ENCODE data around the gene BSN.
"Not testable (repeated sequence)": the region's sequence is repeated elsewhere in the genome, so short reads cannot be mapped to it uniquely, and the experiment has no call there.

Gene BSN

DNA sequence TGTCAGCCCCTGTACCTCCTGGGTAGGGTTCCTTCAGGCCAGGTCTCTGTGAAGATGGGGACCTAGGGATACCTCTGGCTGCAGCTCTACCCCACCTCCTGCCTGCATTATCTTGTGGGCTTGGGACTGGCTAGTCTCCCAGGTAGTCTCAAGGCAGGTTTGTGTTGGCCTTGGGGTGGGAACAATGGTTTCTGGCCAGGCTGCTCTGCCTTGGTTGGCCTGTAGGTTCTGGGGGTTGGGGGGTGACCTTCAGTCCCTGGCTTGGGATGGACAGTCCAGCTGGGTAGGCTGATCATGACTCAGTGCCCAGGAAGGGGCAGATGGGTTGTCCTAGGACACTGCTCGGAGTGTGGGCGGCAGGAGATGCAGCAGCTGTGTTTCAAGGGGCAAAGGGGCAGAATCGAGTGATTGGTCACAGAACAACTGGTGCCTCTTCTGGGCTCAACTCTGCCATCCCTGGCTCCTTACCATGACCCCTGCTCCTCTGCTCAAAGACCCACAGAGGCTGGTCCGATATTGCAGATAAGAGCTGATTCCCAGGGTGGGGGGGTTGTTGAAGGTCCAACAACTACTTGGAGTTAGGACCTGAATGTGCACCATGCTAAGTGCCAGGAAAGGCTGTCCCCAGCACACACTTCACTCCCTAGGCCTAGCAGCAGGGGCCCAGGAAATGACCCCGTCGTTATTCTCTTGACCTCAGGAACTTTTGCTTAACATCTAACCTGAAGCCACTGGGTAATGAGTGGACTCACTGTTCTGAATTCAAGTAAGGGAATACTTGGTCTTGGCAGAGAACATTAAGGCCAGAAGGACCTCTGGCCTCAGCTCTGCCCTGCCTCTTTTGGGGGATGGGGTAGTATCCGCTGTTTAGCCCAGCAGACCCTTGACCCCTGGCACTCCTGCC lies 18.1 kb upstream of the BSN start:
- no peak for DNase-seq

DNA sequence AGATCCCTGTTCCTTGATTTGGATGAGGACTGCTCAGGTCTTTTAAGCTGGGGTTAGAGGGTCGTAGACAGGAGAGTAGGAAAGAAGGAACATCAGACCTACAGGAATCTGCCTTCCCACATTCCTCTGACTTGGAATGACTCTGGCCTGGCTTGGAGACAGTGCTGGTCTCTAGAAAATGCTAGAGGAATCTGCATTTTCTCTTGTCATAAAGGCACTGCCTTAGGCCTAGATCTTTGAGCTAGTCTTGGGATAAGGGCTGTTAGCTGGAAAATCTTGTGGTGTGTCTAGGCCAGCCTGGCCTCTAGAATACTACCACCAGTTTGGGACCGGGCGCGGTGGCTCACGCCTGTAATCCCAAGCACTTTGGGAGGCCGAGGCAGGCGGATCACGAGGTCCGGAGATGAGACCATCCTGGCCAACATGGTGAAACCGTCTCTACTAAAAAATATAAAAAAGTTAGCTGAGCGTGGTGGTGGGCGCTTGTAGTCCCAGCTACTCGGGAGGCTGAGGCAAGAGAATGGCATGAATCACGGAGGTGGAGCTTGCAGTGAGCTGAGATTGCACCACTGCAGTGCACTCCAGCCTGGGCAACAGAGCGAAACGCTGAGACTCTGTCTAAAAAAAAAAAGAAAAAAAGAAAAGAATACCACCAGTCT lies 17.3 kb upstream of the BSN start:
- no peak for DNase-seq

DNA sequence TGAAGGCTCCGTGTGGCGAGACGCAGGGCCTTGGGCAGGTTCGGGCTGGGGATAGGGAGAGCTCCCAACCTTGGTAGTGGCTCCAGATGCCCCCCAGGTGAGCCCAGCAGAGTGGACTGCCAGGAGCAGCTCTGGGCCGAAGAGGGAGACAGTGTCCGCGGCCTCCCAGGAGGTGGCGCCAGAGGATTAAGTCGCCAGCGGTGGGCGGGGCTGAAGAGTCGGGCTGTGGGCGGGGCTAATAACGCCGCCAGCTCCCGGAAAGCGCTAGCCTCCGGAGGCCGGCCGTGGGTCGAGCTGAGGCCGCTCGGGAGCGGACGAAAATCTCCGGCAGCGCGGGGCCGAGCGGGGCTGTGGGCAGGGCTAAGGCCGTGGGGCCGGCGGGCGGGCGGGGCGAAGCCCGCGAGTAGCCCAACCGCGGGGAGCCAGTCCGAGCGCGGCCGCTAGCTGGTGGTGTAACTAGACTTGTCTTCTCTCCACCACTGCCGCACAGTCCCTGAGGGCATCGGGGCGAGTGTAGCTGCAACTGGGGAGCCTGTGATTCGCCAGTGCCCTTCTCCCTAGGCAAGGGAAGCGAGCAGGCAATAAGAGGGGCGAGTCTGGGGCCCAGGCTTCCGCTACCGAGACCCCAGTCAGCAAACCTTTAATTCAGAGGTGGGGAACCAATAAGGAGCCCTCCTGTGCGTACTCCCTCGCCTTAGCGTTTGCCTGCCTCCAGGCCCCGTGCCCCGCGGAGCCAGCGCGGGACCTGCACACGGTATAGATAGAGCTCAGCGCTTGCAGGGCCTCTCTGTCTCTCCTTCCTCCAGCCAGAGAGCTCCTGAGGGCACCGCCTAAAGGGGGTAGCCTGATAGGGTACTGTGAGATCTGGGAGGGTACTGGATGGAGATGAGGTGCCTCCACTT lies 14.4 kb upstream of the BSN start:
- DNase-seq: peak; percentile 31 to 93 (median 86)

DNA sequence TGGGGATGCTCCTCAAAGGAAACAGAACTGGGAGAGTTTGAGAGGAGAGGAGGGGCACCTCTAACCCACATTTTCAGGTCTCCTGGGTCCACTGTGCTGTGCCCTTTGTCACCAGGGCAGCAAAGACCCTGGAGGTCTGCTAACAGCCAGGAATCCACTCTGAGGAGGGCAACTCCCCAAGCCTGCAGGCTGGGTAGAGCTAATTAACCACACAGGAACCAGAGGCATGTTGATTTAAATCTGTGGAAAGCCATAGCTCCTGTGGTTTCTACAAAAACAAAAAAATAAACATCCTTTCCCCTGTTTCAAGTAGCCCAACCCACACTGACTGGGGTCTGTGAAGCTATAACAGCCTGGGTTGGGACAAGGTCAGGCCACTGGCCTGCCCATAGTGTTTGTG lies 2.2 kb upstream of the BSN start:
- DNase-seq: no peak

DNA sequence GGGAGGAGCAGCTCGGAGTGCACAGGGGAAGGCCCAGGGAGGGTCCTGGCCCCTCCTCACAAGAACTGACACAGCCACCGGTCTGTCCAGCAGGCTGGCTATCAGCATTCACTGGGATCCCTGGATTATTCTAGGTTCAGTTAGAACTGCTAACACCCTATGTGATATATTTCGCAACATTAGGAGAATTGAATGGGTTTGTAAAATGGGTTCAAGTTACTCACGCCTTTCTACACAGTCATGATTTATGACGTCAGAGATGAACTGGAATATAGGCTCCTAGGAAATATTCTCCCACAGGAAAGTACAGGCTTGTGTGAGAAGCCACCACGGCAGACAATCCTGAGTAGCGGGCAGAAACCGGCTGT lies 969 bp upstream of the BSN start:
- no peak for DNase-seq

DNA sequence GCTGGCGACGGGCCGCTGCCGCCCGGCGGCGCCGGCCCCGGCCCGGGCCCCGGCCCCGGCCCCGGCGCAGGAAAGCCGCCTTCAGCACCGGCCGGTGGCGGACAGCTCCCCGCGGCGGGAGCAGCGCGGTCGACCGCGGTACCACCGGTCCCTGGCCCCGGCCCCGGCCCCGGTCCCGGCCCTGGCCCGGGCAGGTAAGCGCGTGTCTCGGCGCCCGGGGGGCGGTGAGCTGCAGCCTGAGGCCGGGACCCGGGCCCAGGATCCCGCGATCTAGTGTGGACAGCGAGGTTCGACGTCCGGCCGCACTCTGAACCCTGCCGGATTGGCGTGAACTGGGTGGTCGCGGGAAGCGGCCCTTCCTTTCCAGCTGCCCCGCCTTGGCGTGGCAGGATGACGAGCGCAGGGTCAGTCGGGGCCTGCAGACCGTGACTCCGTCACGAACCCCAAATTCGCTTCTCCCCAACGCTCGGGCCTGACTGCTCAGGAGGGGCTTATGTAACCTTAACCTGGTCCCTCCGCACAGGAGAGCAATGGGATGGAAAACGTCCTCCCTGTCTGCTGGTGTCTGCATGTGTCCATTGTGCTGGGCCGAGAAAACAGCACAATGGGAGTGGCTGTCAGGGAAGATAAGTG lies 472 bp downstream of the BSN start:
- DNase-seq: peak in 8 of 56 donors; percentile 45 to 70 (median 64)

DNA sequence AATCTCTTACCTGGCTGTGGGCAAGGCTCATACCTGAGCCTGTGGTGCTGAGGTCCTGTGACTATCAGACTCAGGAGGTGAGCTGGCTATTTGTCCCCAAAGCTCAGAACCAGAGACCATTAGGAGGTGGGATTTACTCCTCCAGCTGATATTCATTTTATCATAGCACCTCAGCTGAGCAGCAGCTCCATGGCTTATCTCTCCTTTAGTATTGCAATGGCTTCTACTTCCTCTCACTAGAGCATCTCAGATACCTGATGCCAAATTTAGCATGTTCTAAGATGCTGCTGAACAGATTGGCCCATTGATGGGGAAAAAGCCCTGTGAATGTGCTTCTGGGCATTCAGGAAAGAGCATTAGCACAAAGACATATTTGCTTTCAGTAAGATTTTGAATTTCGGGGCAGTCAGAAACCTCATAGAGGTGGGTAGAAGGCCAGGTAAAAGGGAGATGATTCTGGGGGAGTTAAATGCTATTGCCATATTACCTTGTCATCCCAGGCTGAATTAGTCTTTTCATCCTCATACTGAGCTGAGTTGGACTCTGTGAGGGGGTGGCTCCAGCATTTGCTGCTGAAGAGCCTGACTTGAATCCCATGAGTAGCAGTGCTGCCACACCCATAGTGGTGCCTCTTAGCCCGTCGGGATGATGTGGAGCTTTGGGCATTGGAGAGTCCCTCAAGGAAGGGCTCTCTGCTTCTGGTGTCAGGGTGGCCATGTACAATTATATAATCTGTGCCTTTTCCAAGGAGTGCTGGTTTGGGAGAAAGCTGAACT lies 2.4 kb downstream of the BSN start:
- no peak for DNase-seq

DNA sequence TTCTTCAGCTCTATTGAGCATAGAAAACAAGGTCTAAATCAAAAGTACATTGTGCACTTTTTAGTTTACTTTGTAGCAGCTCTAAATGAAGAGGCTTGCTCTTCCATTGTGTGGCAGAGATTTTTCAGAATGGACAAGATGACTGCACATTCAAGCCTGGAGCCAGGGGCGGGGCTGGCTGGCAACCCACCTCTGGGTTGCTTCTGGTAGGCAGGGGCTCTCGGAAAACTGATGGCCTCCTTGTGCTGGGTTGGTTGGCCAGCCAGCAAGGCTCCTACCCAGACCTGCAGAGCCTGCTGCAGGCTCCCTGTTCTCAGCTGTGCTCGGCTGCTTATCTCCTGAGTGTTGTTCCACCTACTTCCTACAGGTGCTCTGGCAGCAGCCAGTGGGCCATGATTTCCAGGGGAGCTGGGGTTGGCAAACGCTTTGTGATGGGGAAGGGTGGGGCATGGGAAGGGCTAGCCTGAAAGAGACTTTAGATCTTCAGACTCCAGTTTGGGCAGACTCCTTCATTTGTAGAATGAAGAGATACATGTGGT lies 8.8 kb downstream of the BSN start:
- no peak for DNase-seq

DNA sequence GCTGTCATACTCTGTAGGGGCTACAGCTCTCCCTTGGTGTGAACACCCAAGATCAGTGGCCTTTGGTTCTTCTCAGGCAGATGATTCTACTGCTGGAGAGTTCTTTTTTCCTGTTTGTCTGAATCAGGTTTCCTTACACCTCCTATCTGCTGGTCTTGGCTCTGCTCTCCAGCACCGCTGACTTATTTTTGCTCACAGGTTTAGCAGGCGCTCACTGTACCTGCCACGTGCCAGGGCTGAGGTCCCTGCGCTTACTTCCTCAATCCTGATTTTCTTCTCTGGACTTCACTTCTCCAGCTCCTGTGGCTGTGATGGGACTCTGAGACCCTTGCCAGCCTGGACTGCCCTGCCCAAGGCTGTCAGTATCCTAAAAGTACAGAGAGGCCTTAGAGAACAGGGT lies 9.5 kb downstream of the BSN start:
- no peak for DNase-seq

DNA sequence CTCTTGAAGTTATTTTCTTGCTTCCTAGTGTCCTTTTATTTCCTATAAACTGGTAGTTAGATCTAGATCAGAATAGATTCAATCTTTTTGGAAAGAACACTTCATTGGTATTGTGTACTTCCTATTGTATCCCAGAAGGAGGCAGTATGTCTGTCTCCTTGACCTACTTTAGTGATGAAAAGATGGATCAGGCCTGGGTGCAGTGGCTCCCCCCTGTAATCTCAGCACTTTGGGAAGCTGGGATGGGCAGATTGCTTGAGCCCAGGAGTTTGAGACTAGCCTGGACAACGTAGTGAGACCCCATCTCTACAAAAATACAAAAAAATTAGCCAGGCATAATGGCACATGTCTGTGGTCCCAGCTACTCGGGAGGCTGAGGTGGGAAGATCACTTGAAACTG lies 12.0 kb downstream of the BSN start:
- no peak for DNase-seq

DNA sequence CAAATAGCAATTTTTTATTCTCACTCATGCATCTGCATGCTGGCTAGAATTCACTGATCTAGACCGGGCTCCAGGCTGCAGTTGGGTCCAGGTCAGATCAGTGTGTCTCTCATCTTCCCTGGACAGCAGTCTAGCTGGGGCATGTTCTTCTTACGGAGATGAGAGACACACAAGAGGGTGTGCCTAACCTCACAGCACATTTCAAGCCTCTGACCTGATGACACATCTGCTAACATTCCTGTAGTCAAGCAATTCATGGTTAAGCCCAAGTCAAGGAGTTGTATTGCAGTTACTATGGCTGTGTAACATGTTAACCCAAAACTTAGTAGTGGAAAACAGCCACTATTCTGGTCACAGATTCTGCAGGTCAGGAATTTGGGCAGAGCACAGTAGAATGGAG lies 13.1 kb downstream of the BSN start:
- no peak for DNase-seq

DNA sequence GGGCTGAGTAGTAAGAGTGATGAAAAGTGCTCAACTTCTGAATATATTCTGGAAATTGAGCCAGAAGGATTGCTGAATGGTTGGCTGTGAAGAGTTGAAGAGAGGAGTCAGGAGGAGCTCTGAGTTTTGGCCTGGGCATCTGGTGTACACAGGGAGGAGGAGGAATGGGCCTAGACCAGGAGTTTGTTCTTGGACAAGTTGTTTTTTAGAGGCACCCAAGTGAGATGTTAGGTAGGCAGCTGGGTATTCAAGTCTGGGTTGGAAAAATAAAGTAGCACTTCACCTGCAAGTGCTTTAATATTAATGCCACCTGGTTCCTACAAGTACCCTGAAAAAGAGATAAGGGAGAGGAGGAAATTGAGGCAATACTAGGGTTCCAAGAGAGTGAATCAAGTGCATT lies 14.7 kb downstream of the BSN start:
- no peak for DNase-seq

DNA sequence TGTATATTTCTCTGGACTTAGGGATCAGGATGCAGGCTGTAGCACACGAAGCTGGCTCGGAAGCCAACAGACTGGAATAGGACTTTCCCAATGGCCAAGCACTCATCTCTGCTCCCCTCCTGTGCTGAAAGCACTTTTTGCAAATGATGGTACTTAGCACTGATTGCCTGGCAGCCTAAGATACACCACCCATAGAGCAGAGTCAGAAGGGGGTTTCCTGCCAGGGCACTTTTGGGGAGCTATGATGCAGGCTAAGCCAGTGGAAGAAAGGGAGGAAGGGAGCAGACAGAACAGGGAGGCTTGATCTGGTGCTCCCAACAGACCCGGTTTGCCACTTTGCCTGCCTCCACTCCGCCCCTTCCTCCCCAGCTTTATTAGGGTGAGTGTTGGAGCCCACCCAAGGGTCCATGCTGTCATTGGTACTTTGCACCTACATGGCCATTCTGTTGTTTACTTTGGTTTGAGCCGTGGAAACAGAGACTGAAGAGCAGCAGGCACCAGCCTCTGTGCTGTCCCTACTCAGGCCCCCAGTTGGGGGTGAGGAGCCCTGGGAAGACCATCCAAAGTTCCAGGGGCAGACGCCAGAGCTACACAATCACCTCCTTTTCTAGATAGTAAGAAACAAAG lies 15.9 kb downstream of the BSN start:
- DNase-seq: no peak

DNA sequence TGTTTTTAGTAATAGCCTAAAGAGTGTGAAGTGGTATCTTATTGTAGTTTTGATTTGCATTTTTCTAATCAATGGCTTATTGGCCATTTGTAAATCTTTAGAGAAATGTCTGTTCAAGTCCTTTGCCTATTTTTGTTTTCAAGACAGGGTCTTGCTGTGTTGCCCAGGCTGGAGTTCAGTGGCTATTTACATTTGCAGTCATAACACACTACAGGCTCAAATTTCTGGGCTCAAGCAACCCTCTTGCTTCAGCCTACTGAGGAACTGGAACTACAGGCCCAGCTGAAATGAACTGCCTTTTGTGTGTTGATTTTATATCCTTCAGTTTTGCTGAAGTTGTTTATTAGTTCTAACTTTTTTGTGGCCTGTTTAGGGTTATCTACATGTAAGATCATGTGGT lies 27.9 kb downstream of the BSN start:
- no peak for DNase-seq

DNA sequence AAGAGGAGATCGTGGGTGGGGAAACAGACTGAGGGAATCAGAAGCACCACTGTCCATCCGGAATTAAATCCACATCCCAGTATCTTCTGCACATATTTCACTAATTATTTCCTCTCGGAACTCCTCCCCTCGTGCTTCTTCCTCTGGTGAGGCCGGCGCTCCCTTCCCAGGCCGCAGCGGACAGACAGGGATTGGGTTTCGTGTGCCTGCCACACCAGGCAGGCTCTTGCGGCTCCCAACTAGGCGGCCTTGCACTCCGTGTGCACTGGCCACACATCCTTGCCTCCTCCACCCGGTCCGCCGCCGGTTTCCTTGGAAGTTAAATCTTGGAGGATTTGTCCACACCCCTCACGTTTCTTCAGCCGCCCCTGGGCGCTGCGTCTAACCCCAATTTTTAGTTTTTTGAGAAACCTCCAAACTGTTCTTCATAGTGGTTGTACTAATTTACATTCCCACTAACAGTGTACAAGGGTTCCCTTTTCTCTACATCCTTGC lies 31.0 kb downstream of the BSN start:
- DNase-seq: not testable (repeated sequence)

DNA sequence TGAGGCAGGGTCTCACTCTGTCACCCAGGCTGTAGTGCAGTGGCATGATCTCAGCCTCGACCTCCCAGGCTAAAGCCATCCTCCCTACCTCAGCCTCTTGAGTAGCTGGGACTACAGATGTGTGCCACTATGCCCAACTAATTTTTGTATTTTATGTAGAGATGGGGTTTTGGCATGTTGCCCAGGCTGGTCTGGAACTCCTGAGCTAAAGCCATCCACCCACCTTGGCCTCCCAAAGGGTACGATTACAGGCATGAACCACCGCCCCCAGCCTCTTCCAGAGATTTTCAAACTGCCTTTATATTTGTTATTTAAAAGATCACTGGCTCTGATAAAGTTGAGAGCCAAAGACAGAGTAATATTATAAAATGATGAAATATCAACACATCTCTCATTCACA lies 37.3 kb downstream of the BSN start:
- DNase-seq: no peak

DNA sequence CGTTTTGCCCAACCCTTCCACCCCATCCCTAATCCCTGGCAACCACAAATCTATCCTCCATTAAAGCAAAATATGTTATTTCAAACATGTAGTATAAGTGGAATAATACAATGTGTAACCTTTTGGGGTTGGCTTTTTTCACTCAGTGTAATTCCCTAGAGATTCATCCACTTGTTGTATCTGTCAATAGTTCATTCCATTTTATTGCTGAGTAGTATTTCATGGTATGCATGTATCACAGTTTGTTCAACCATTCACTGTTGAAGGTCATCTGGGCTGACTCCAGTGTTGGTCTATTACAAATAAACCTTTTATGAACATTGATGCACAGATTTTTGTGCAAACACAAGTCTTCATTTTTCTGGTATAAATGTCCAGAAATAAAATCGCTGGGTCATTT lies 38.8 kb downstream of the BSN start:
- DNase-seq: no peak

DNA sequence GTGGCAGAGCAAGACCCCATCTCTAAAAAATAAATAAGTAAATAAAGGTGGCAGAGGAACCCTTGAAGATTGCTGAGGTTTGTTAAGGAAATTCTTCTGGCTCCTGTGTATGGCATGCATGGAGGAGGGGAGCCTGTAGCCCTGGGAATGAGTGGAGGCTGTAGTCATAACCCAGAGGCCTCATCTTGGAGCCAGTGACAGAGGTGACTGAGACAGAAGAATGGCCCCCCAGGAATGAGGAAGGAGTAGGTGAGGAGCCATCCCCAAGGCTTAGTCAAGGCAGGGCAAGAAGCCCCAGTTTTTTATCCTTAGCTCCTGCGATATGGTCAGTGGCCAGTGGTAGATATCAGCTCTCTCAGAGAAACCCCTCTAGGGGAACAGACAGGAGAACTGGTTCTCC lies 46.5 kb downstream of the BSN start:
- DNase-seq: no peak

DNA sequence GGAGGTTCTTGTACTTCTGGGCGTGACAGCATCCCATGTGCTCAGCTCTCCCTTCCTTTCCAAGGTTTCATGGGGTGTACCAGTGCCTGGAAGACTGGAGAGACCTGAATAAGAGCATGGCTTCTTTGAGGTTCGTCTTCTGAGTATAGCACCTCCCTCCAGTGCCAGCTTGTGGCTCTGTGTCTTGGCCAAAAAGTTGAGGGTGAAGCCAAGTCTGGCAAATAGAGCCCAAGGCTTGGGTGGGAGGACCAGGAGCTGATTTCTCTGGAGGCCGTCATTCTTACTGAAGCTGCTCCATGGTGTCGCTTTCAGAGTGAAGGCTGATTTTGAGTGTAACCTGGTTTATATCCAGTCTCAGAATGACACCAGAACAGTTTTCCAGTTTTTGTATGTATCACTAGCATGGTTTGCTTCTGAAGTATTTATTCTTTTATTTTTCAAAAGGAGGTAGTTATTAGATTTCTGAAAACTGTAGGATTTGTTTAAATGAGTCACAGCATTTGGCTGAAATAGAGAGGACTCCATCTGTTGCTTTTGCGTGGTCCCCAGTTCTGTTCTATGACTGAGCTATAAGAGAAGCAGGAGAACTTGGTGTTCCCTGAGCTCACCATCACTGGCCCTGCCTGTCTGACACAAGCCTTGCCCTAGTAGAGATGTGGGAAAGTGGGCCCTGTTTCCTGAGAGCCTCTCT lies 47.2 kb downstream of the BSN start:
- peak in 9 of 56 donors; percentile 4 to 25 (median 18) for DNase-seq

Data from amygdala (tissue), 56 donors.